H1 (cell line): ENCODE results near the gene FXN. TPM values are rescaled to one million over a fixed set of nuclear protein-coding genes. Genes with fewer than 3 reads are reported as not detected.
"Not testable (repeated sequence)": the region's sequence is repeated elsewhere in the genome, so short reads cannot be mapped to it uniquely, and the experiment has no call there.

Experiments used
- CTCF ChIA-PET: fragments of 300-600 bp; sonication (Branson Sonifier 250); formaldehyde crosslinking; loops from one replicate; lab custom pipeline; 2021; ENCODE audit not compliant: partially characterized antibody; lab: Charles Lee
- POLR2A ChIA-PET: fragments of 300-600 bp; sonication (Branson Sonifier 250); formaldehyde crosslinking; loops from one replicate; lab custom pipeline; 2021; ENCODE audit warnings: inconsistent platforms; ENCODE audit not compliant: partially characterized antibody; lab: Charles Lee
- DNase-seq, 2 experiments: peaks; one replicate each; pipeline versions ENCODE4 v3.0.0 to v3.0.0-alpha.2; 2010 to 2022; ENCODE audit warnings: low spot score in 2 of 2, low read depth in 1 of 2, mixed read lengths in 1 of 2
- FAIRE-seq: peaks from 2 replicates; lab custom pipeline; 2011; peaks lifted over from hg19 to GRCh38; lab: Jason Lieb, UNC
- H2AFZ ChIP-seq: 2 replicates; pipeline ENCODE4 v1.8.1; 2012; ENCODE audit warnings: low read length, inconsistent platforms
- H2AK5ac ChIP-seq: 2 replicates; pipeline ENCODE4 v1.6.1; 2013; ENCODE audit warnings: low read depth, low read length
- H2BK120ac ChIP-seq: replicated peaks from 2 replicates; pipeline ENCODE3; 2013; ENCODE audit warnings: low read depth, low read length, inconsistent platforms
- H2BK12ac ChIP-seq: 2 replicates; pipeline ENCODE4 v1.6.1; 2013; ENCODE audit warnings: low read depth, low read length
- H2BK15ac ChIP-seq: 2 replicates; pipeline ENCODE4 v1.6.1; 2013; ENCODE audit warnings: low read length
- H2BK20ac ChIP-seq: 2 replicates; pipeline ENCODE4 v1.6.1; 2013; ENCODE audit warnings: low read length
- H2BK5ac ChIP-seq: 2 replicates; pipeline ENCODE4 v1.6.1; 2013; ENCODE audit warnings: low read depth, low read length
- H3K14ac ChIP-seq: 2 replicates; pipeline ENCODE4 v1.6.1; 2013; ENCODE audit warnings: inconsistent platforms; ENCODE audit not compliant: insufficient read length
- H3K18ac ChIP-seq: 2 replicates; pipeline ENCODE4 v1.6.1; 2013; ENCODE audit warnings: low read length; ENCODE audit errors: extremely low read depth
- H3K23ac ChIP-seq: 2 replicates; pipeline ENCODE4 v1.6.1; 2013; ENCODE audit warnings: inconsistent platforms; ENCODE audit not compliant: insufficient read length
- H3K23me2 ChIP-seq: 2 replicates; pipeline ENCODE4 v1.6.1; 2013; ENCODE audit warnings: low read depth, low read length
- H3K27ac ChIP-seq: 2 replicates; pipeline ENCODE4 v1.6.1; 2011; ENCODE audit warnings: low read depth, low read length, inconsistent platforms
- H3K27me3 ChIP-seq, 4 experiments: replicated peaks in 1 of 4; 1 replicate in 1 of 4; 2 replicates in 3 of 4; pipeline versions ENCODE4 v1.6.1 to v1.8.1; 2011 to 2013; ENCODE audit warnings: low read length in 3 of 4, mild to moderate bottlenecking in 3 of 4, inconsistent platforms in 2 of 4, mixed read lengths in 2 of 4, moderate library complexity in 1 of 4; ENCODE audit not compliant: control insufficient read depth in 3 of 4, insufficient read depth in 3 of 4; ENCODE audit errors: extremely low read depth in 1 of 4
- H3K36me3 ChIP-seq, 4 experiments: 2 replicates each; pipeline versions ENCODE4 v1.6.1 to v1.8.1; 2011 to 2013; ENCODE audit warnings: mild to moderate bottlenecking in 4 of 4, low read length in 3 of 4, moderate library complexity in 2 of 4, control low read depth in 1 of 4, inconsistent platforms in 1 of 4; ENCODE audit not compliant: insufficient read depth in 4 of 4, control insufficient read depth in 2 of 4
- H3K4ac ChIP-seq: replicated peaks from 2 replicates; pipeline ENCODE3; 2013; ENCODE audit warnings: low read length, low read depth, mixed read lengths, inconsistent platforms; ENCODE audit not compliant: insufficient read length
- H3K4me1 ChIP-seq, 4 experiments: replicated peaks in 1 of 4; 1 replicate in 1 of 4; 2 replicates in 3 of 4; pipeline versions ENCODE4 v1.6.1 to v1.8.1; 2011 to 2013; ENCODE audit warnings: low read length in 3 of 4, inconsistent platforms in 2 of 4, mixed read lengths in 1 of 4; ENCODE audit not compliant: insufficient read depth in 4 of 4, control insufficient read depth in 3 of 4
- H3K4me2 ChIP-seq, 2 experiments: 2 replicates each; pipeline versions ENCODE4 v1.6.1 to v1.8.1; 2011 to 2013; ENCODE audit warnings: low read depth in 2 of 2, low read length in 2 of 2, control low read depth in 1 of 2, inconsistent platforms in 1 of 2, mild to moderate bottlenecking in 1 of 2; ENCODE audit not compliant: insufficient read depth in 1 of 2
- H3K4me3 ChIP-seq, 4 experiments: fragments of 200-600, 300-600 bp in 1 of 4; sonication (generic), shearing (Covaris generic), sonication (Bioruptor Twin) in 1 of 4; 2 replicates each; pipeline versions ENCODE4 v1.5.1 to v1.8.1; 2011 to 2016; ENCODE audit warnings: low read length in 4 of 4, low read depth in 3 of 4, control low read depth in 2 of 4, inconsistent platforms in 2 of 4, mild to moderate bottlenecking in 2 of 4, mixed read lengths in 1 of 4, moderate library complexity in 1 of 4; ENCODE audit not compliant: insufficient read depth in 2 of 4; ENCODE audit errors: extremely low read depth in 1 of 4
- H3K56ac ChIP-seq: replicated peaks from 2 replicates; pipeline ENCODE3; 2013; ENCODE audit warnings: low read depth, mild to moderate bottlenecking, mixed read lengths, low read length, inconsistent platforms; ENCODE audit not compliant: insufficient read length
- H3K79me1 ChIP-seq: 2 replicates; pipeline ENCODE4 v1.6.1; 2013; ENCODE audit warnings: low read depth, low read length, control low read depth
- H3K79me2 ChIP-seq, 2 experiments: 2 replicates each; pipeline versions ENCODE4 v1.6.1 to v1.8.1; 2012 to 2013; ENCODE audit warnings: low read length in 2 of 2, mild to moderate bottlenecking in 2 of 2, inconsistent platforms in 1 of 2; ENCODE audit not compliant: insufficient read depth in 2 of 2, control insufficient read depth in 1 of 2
- H3K9ac ChIP-seq, 4 experiments: replicated peaks in 1 of 4; 1 replicate in 1 of 4; 2 replicates in 3 of 4; pipeline versions ENCODE4 v1.6.1 to v1.8.1; 2011 to 2013; ENCODE audit warnings: low read depth in 3 of 4, low read length in 3 of 4, control low read depth in 2 of 4, mild to moderate bottlenecking in 2 of 4, moderate library complexity in 2 of 4, inconsistent platforms in 1 of 4; ENCODE audit errors: extremely low read depth in 1 of 4
- H3K9me3 ChIP-seq, 2 experiments: 2 replicates each; pipeline versions ENCODE4 v1.6.1 to v1.8.1; 2012 to 2013; ENCODE audit warnings: mild to moderate bottlenecking in 2 of 2, moderate library complexity in 2 of 2, control low read depth in 1 of 2, inconsistent platforms in 1 of 2, low read depth in 1 of 2, low read length in 1 of 2, mixed read lengths in 1 of 2; ENCODE audit not compliant: insufficient read depth in 2 of 2
- H4K20me1 ChIP-seq, 2 experiments: replicated peaks in 1 of 2; 2 replicates each; pipeline versions ENCODE3 to v1.8.1; 2011 to 2013; ENCODE audit warnings: inconsistent platforms in 2 of 2, low read length in 2 of 2, mild to moderate bottlenecking in 1 of 2; ENCODE audit not compliant: insufficient read depth in 2 of 2, control insufficient read depth in 1 of 2
- H4K5ac ChIP-seq: 2 replicates; pipeline ENCODE4 v1.6.1; 2013; ENCODE audit warnings: low read length, low read depth, mixed read lengths, inconsistent platforms; ENCODE audit not compliant: insufficient read length
- H4K8ac ChIP-seq: 2 replicates; pipeline ENCODE4 v1.8.0; 2013; ENCODE audit warnings: mild to moderate bottlenecking, moderate library complexity, low read length, inconsistent platforms; ENCODE audit not compliant: insufficient read depth; ENCODE audit errors: extremely low read depth
- H4K91ac ChIP-seq: replicated peaks from 2 replicates; pipeline ENCODE3; 2013; ENCODE audit warnings: low read length, mixed read lengths, inconsistent platforms; ENCODE audit not compliant: insufficient read length
- WGBS, 2 experiments: shearing (Covaris generic) in 1 of 2; methylation state at CpG; one replicate each; pipeline versions ENCODE4 v1.1.6 to v1.1.7; 2013 to 2015; ENCODE audit warnings: low lambda C conversion rate in 2 of 2, mixed read lengths in 2 of 2, inconsistent platforms in 1 of 2, low coverage in 1 of 2, missing lambda C conversion rate in 1 of 2; ENCODE audit not compliant: insufficient replicate concordance in 2 of 2, insufficient coverage in 1 of 2, insufficient read length in 1 of 2; ENCODE audit errors: extremely low coverage in 1 of 2, missing lambda C conversion rate in 1 of 2; 5-methylcytosine and 5-hydroxymethylcytosine counted together
- polyA plus RNA-seq, 7 experiments: library from polyadenylated mRNA; depleted of rRNA in 3 of 7; stranded (reverse) in 5 of 7; unstranded in 2 of 7; fragments of >200 nt in 5 of 7; fragments of 200-250 nt in 2 of 7; gene quantifications; 1 replicate in 5 of 7; 2 replicates in 1 of 7; 4 replicates in 1 of 7; pipeline versions ENCODE4 v1.2.1 to v1.2.3, GENCODE V29; 2011 to 2013; ENCODE audit warnings: missing spikeins in 2 of 7, mixed read lengths in 2 of 7
- total RNA-seq: library from RNA; stranded (reverse); fragmentation: NEBNext Ultra II Directional; extraction: Animal tissue kit (Norgen Biotek cat#: 25700); gene quantifications from 2 replicates; pipeline ENCODE4 v1.2.1, GENCODE V29; 2021

FXN gene
- total and polyA plus RNA-seq, 2 of the 8 experiments (the other 6 are each of a cell fraction or from before 2014, with no cell fraction given): 34.2 to 37.5 TPM

- H4K20me1 ChIP-seq, H4K91ac ChIP-seq, H2BK5ac ChIP-seq, H3K4me1 ChIP-seq, H3K79me2 ChIP-seq, H4K5ac ChIP-seq, DNase-seq, H2BK20ac ChIP-seq, H3K79me1 ChIP-seq, H3K9me3 ChIP-seq, H3K27ac ChIP-seq, H3K4me2 ChIP-seq, H2BK120ac ChIP-seq, H3K9ac ChIP-seq, H3K4ac ChIP-seq, H2AFZ ChIP-seq, H3K18ac ChIP-seq, H3K36me3 ChIP-seq, H3K23ac ChIP-seq, H3K27me3 ChIP-seq, H3K14ac ChIP-seq, H3K23me2 ChIP-seq, H2AK5ac ChIP-seq, H4K8ac ChIP-seq, H3K56ac ChIP-seq, FAIRE-seq, H2BK12ac ChIP-seq, H3K4me3 ChIP-seq: not testable (repeated sequence)
- WGBS, 2 experiments: 96% methylated on average over 16 of the region's 17 CpGs; no CpG with 5 or more reads in 1 of the 2 experiments
- POLR2A ChIA-PET: interaction anchor here (0.7 to 2.0 kb wide), 2 partner anchors 9 to 21 kb away, joined by 3 to 12 read pairs; no protein-coding TSS in a partner anchor
- H2BK15ac ChIP-seq: 0 out of 2 replicates have a peak overlapping the region, but pooled peaks have one; percentile 29
- CTCF ChIA-PET: interaction anchor here (0.6 to 1.1 kb wide), 7 partner anchors 11 to 195 kb away, joined by 3 read pairs; no protein-coding TSS in a partner anchor
These were observed 77.1 kb downstream of the FXN start for GRCh38 chr9:69112646-69113045.
